ELF-1 (cell line): ENCODE results near the gene PPP1R15A.
"Not testable (repeated sequence)": the region's sequence is repeated elsewhere in the genome, so short reads cannot be mapped to it uniquely, and the experiment has no call there.

Experiments used
- DNase-seq: peaks from one replicate; pipeline ENCODE4 v3.0.0-alpha.2; 2016; ENCODE audit warnings: low read depth, low spot score

The PPP1R15A gene

GRCh38 chr19:48872182-48872883 is at the start of gene PPP1R15A:
PPP1R15A (plus strand) TSS chr19:48872421; CDS start chr19:48873234, 813 bp downstream.
- DNase-seq = peak; percentile 100

- DNase-seq = no peak
Measured at GRCh38 chr19:48822514-48822913, 49.7 kb upstream of the PPP1R15A start.

GRCh38 chr19:48826606-48827020 is 45.6 kb upstream of the PPP1R15A start:
- no peak for DNase-seq

- DNase-seq = no peak
Measured at GRCh38 chr19:48830088-48830487, 42.1 kb upstream of the PPP1R15A start.

GRCh38 chr19:48830965-48831364 is 41.3 kb upstream of the PPP1R15A start:
- no peak for DNase-seq

- no peak for DNase-seq
Measured at GRCh38 chr19:48833049-48833448, 39.2 kb upstream of the PPP1R15A start.

GRCh38 chr19:48833977-48834376 is 38.2 kb upstream of the PPP1R15A start:
- peak; percentile 49 for DNase-seq

- DNase-seq = peak; percentile 98
Measured at GRCh38 chr19:48835734-48836088, 36.5 kb upstream of the PPP1R15A start.

GRCh38 chr19:48836089-48837017 is 35.9 kb upstream of the PPP1R15A start, which contains the start of gene HSD17B14:
HSD17B14 (minus strand) TSS chr19:48836491; CDS start chr19:48836411, 80 bp downstream.
- DNase-seq = peak; percentile 89

GRCh38 chr19:48837051-48837524 is 35.1 kb upstream of the PPP1R15A start:
- DNase-seq = peak; percentile 94

GRCh38 chr19:48837687-48838086 is 34.5 kb upstream of the PPP1R15A start:
- DNase-seq = no peak

GRCh38 chr19:48841047-48841446 is 31.2 kb upstream of the PPP1R15A start:
- DNase-seq = no peak

GRCh38 chr19:48841571-48841970 is 30.6 kb upstream of the PPP1R15A start:
- DNase-seq = no peak

GRCh38 chr19:48842789-48843162 is 29.4 kb upstream of the PPP1R15A start:
- DNase-seq = peak; percentile 78

GRCh38 chr19:48844472-48844871 is 27.7 kb upstream of the PPP1R15A start:
- peak; percentile 61 for DNase-seq

- no peak for DNase-seq
Measured at GRCh38 chr19:48845384-48845783, 26.8 kb upstream of the PPP1R15A start.

- not testable (repeated sequence) for DNase-seq
Measured at GRCh38 chr19:48846659-48847058, 25.6 kb upstream of the PPP1R15A start.

GRCh38 chr19:48852292-48852691 is 19.9 kb upstream of the PPP1R15A start:
- no peak for DNase-seq

- DNase-seq = no peak
Measured at GRCh38 chr19:48853483-48853882, 18.7 kb upstream of the PPP1R15A start.

GRCh38 chr19:48854103-48854502 is 18.1 kb upstream of the PPP1R15A start:
- DNase-seq = no peak

- no peak for DNase-seq
Measured at GRCh38 chr19:48856921-48857320, 15.3 kb upstream of the PPP1R15A start.

GRCh38 chr19:48858984-48859710 is 13.1 kb upstream of the PPP1R15A start:
- peak; percentile 83 for DNase-seq
